Measurements from ENCODE around the gene CD58.
"Not testable (repeated sequence)": the region's sequence is repeated elsewhere in the genome, so short reads cannot be mapped to it uniquely, and the experiment has no call there.

Gene CD58

GRCh38 chr1:116591951-116592605, 21.3 kb upstream of the CD58 start:
- DNase-seq, result not testable (repeated sequence)

- DNase-seq, result not testable (repeated sequence)
Observed at GRCh38 chr1:116591006-116591950, 20.5 kb upstream of the CD58 start.

- not testable (repeated sequence) for DNase-seq
Observed at GRCh38 chr1:116590359-116591005, 19.7 kb upstream of the CD58 start.

- DNase-seq, result not testable (repeated sequence)
Observed at GRCh38 chr1:116589101-116589735, 18.4 kb upstream of the CD58 start.

- no peak for DNase-seq
Observed at GRCh38 chr1:116587501-116588227, 16.8 kb upstream of the CD58 start.

GRCh38 chr1:116586741-116587143, 15.9 kb upstream of the CD58 start:
- no peak for DNase-seq

- DNase-seq, result no peak
Observed at GRCh38 chr1:116585886-116586285, 15.1 kb upstream of the CD58 start.

GRCh38 chr1:116581323-116581885, 10.6 kb upstream of the CD58 start:
- DNase-seq, result no peak

- DNase-seq, result no peak
Observed at GRCh38 chr1:116580446-116581322, 9.9 kb upstream of the CD58 start.

GRCh38 chr1:116579259-116579875, 8.5 kb upstream of the CD58 start:
- no peak for DNase-seq

GRCh38 chr1:116578581-116578980, 7.8 kb upstream of the CD58 start:
- no peak for DNase-seq

GRCh38 chr1:116577759-116578314, 7.0 kb upstream of the CD58 start:
- DNase-seq, result no peak

GRCh38 chr1:116574581-116575291, 3.9 kb upstream of the CD58 start:
- peak; percentile 64 for DNase-seq

- DNase-seq, result no peak
Observed at GRCh38 chr1:116573431-116574095, 2.7 kb upstream of the CD58 start.

GRCh38 chr1:116572771-116573430, 2.1 kb upstream of the CD58 start:
- no peak for DNase-seq

- no peak for DNase-seq
Observed at GRCh38 chr1:116572099-116572498, 1.3 kb upstream of the CD58 start.

- DNase-seq, result no peak
Observed at GRCh38 chr1:116571215-116571919, 541 bp upstream of the CD58 start.

Data from NCI-H2227 treated with DMSO at 0.1 percent for 48 hours (cell line).